GM21737 (cell line): ENCODE results near the gene HPD.
"Not testable (repeated sequence)": the region's sequence is repeated elsewhere in the genome, so short reads cannot be mapped to it uniquely, and the experiment has no call there.

ENCODE experiments used
- ATAC-seq: cut with Tn5 transposase; IDR thresholded peaks from one replicate; pipeline ENCODE4 v1.9.1; 2021; ENCODE audit warnings: mild to moderate bottlenecking, moderate library complexity; ENCODE audit not compliant: unreplicated experiment

Gene HPD

GRCh38 chr12:121858662-121859572 lies at the start of gene HPD:
Gene HPD (minus strand): TSS chr12:121858859. CDS start chr12:121858823, 36 bp downstream.
- no peak for ATAC-seq

GRCh38 chr12:121905746-121906145 lies 47.1 kb upstream of the HPD start:
- ATAC-seq, result no peak

- ATAC-seq, result no peak
These were observed 44.5 kb upstream of the HPD start for GRCh38 chr12:121903202-121903601.

- ATAC-seq, result no peak
These were observed 40.9 kb upstream of the HPD start for GRCh38 chr12:121899590-121899989.

DNA sequence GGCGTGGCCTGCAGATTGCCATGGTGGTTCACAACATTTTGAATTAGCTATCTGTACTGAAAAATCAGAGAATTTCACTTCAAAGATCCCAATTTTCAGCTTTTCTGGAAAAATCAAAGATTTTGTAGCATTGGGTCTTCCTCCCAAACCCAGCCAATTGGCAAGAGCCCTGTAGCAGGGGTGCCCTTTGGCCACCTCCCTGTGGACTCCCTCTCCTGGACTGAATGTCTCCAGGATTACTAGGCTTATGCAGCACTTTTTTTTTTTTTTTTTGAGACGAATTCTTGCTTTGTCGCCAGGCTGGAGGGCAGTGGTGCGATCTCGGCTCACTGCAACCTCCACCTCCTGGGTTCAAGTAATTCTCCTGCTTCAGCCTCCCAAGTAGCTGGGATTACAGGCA lies 39.6 kb upstream of the HPD start:
- ATAC-seq, result no peak

DNA sequence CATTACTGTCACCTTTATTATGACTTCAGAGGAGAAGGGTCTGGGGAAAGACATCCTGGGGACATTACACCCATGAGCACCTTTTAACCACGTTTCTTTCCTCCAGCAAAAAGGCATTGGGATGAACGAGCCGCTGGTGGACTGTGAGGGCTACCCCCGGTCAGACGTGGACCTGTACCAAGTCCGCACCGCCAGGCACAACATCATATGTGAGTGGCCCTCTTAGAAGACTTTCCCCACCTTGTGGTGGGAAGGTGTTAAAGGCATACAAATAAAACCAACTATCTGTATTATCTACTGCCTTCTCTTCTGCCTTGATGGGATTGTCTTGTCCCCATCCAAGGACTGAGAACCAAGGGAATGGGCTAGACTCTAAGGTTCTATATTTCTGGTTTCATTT lies 36.0 kb upstream of the HPD start:
- no peak for ATAC-seq

GRCh38 chr12:121893961-121894460 lies 35.4 kb upstream of the HPD start:
- ATAC-seq, result no peak

- no peak for ATAC-seq
These were observed 34.3 kb upstream of the HPD start for GRCh38 chr12:121892673-121893561.

DNA sequence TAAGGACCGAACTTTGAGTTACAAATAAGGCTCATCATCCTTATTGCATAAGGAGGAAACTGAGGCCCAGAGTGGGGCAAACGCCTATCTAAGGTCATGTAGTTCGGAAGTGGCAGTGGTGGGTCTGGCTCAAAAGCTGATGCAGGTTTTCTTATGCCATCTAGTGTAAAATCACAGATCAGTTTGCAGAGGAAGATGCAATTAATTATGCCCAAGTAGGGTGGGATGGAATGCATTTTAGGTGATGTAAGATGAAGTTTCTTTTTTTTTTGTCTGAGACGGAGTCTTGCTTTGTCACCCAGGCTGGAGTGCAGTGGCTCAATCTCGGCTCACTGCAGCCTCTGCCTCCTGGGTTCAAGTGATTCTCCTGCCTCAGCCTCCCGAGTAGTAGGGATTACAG lies 31.0 kb upstream of the HPD start:
- not testable (repeated sequence) for ATAC-seq

DNA sequence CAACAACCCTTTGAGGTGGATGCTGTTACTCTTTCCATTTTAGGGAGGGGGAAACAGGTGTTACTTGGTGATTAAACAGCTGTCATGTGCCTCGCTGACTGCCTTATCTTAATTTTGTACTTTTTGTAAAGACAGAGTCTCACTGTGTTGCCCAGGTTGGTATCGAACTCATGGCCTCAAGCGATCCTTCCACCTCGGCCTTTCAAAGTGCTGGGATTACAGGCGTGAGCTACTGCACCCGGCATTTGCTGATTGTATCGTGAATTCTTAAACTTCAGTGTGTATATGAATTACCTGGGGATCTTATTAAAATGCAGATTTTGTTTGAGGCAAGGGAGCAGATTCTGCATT lies 30.6 kb upstream of the HPD start:
- ATAC-seq, result no peak

- peak; percentile 90 for ATAC-seq
These were observed 30.0 kb upstream of the HPD start, which contains the start of gene PSMD9 for GRCh38 chr12:121888478-121889273. Gene PSMD9 (plus strand): TSS chr12:121888790. CDS start chr12:121888857, 67 bp downstream.

DNA sequence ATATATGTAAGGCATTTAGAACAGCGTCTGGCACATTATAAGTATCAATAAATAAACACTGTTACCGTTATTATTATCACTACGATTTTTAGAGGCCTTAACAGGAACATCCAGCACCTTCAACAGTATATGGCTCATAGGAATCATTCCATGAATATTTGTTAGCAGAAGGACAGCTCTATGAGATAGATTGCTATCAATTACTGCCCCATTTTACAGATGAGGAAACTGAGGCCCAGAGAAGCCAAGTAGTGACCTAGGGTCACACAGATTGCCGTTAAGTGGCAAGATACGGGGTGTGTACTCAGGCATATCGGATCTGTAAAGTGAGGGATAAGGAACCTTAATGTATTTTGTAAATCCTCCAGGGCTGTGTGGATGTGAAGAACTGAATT lies 29.4 kb upstream of the HPD start:
- ATAC-seq, result no peak

DNA sequence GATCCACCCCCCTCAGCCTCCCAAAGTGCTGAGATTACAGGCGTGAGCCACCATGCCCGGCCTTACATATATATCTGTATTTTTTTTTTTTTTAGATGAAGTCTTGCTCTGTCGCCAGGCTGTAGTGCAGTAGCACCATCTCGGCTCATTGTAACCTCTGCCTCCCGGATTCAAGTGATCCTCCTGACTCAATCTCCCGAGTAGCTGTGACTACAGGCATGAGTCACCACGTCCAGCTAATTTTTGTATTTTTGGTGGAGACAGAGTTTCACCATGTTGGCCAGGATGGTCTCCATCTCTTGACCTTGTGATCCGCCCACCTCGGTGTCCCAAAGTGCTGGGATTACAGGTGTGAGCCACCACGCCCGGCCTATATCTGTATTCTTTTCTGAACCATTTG lies 26.5 kb upstream of the HPD start:
- not testable (repeated sequence) for ATAC-seq

DNA sequence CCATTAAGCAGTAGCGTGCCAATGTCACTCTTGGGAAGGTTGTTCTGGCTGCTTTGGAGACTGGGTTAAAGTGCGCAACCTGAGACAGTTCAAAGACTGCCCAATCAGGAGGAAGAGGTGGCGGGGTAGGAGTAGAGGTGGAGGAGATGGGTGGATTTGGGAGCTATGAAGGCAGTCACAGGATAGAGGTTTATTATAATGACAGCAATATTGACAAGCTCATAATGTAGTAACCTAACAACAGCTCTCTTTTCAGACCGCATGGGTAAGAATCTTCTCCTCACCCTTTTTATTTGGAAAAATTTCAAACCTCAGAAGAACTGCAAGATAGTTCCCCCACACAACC lies 24.6 kb upstream of the HPD start:
- ATAC-seq, result no peak

- not testable (repeated sequence) for ATAC-seq
These were observed 17.4 kb upstream of the HPD start for GRCh38 chr12:121876080-121876447.

DNA sequence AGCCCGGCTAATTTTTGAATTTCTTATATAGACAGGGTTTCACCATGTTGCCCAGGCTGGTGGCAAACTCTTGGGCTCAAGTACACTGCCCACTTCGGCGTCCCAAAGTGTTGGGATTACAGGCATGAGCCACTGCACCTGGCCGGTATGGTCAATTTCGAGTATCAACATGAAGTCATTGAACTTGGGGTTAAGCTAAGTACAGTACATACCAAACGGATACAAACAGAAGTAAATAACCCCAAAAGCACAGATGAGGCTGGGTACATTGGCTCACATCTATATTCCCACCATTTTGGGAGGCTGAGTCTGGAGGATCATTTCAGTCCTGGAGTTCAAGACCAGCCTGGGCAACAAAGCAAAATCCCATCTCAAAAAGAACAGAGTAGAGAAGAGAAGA lies 16.9 kb upstream of the HPD start:
- no peak for ATAC-seq

DNA sequence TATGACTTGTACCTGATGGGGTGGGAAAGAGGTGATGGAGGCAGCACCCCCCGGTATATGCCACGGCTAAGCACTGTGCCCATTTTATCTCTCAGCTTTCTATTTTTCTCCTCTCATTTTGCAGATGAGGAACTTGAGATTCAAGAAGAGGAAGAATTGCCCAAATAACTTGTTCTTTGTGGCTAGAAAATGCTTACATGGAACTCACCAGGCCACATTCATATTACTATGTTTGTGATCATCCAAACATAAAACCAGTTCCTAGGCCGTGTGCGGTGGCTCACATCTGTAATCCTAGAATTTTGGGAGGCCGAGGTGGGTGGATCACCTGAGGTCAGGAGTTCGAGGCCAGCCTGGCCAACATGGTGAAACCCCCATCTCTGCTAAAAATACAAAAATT lies 15.4 kb upstream of the HPD start:
- no peak for ATAC-seq

DNA sequence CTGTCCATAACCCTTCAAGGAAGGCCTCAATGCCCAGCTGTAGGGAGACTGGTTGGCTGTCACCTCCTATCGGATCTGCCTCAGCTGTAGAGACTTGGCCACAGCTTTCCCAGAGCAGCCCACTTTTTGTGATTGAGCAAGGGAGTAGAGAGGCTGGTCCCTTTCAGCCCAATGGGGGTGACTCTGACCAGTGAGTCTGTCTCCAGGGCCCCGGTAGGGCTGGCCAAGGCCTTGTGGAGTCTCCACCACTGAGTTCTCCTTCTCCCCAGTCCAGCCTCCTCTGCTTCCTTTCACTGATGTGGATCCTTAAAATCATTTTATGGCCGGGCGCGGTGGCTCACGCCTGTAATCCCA lies 14.5 kb upstream of the HPD start:
- ATAC-seq, result no peak

GRCh38 chr12:121872546-121873215 lies 14.0 kb upstream of the HPD start:
- no peak for ATAC-seq

- no peak for ATAC-seq
These were observed 12.8 kb upstream of the HPD start for GRCh38 chr12:121871467-121871866.
